Chondrocyte (in vitro differentiated cells): Measurements from ENCODE around the gene STAT4. TPM values are rescaled to one million over a fixed set of nuclear protein-coding genes. Genes with fewer than 3 reads are reported as not detected.

ENCODE experiments used
- DNase-seq: peaks from one replicate; pipeline ENCODE4 v3.0.0; 2021; ENCODE audit warnings: mixed read lengths, low spot score
- H3K27ac Mint-ChIP-seq: one replicate; pipeline ENCODE4 v1.8.0; 2021; ENCODE audit warnings: mild to moderate bottlenecking, moderate library complexity, mixed read lengths; ENCODE audit not compliant: unreplicated experiment
- H3K27me3 Mint-ChIP-seq: 2 replicates; pipeline ENCODE4 v1.8.0; 2021; ENCODE audit warnings: low read depth, mixed read lengths
- H3K36me3 Mint-ChIP-seq: 2 replicates; pipeline ENCODE4 v1.8.0; 2021; ENCODE audit warnings: low read depth, mixed read lengths
- H3K4me1 Mint-ChIP-seq: 2 replicates; pipeline ENCODE4 v1.8.0; 2021; ENCODE audit warnings: low read depth, mild to moderate bottlenecking, mixed read lengths
- H3K4me3 Mint-ChIP-seq: one replicate; pipeline ENCODE4 v1.8.0; 2021; ENCODE audit warnings: mild to moderate bottlenecking, moderate library complexity, mixed read lengths; ENCODE audit not compliant: unreplicated experiment
- H3K9me3 Mint-ChIP-seq: 2 replicates; pipeline ENCODE4 v1.8.0; 2021; ENCODE audit warnings: low read depth, mixed read lengths
- CTCF ChIP-seq: fragments of 200-600 bp; sonication (generic); IDR thresholded peaks from 2 replicates; pipeline ENCODE4 v1.5.0; 2021; ENCODE audit warnings: antibody characterized with exemption, mild to moderate bottlenecking, moderate library complexity
- total RNA-seq: library from RNA; stranded (reverse); gene quantifications from 3 replicates; pipeline ENCODE4 v1.2.1, GENCODE V29; 2021

Gene STAT4
- total RNA-seq, 1 donor from 2014 or later, result 12.4 TPM

GRCh38 chr2:191128172-191128910 lies 22.5 kb downstream of the STAT4 start:
- H3K27ac Mint-ChIP-seq, result no peak overlapping the region
- no peak for TF ChIP-seq CTCF
- H3K36me3 Mint-ChIP-seq, result peaks cover 7% of the 10 kb centered on the region
- H3K27me3 Mint-ChIP-seq, result no peaks in the 10 kb centered on the region
- H3K9me3 Mint-ChIP-seq, result no peaks in the 10 kb centered on the region
- no peak overlapping the region for H3K4me3 Mint-ChIP-seq
- DNase-seq, result no peak
- no peaks in the 10 kb centered on the region for H3K4me1 Mint-ChIP-seq

- H3K36me3 Mint-ChIP-seq, result peaks cover 7% of the 10 kb centered on the region
- H3K9me3 Mint-ChIP-seq, result no peaks in the 10 kb centered on the region
- no peak overlapping the region for H3K4me3 Mint-ChIP-seq
- no peaks in the 10 kb centered on the region for H3K4me1 Mint-ChIP-seq
- no peaks in the 10 kb centered on the region for H3K27me3 Mint-ChIP-seq
- DNase-seq, result no peak
- TF ChIP-seq CTCF, result no peak
- no peak overlapping the region for H3K27ac Mint-ChIP-seq
Observed at GRCh38 chr2:191127235-191127634, 23.6 kb downstream of the STAT4 start.

GRCh38 chr2:191126386-191127085 lies 24.3 kb downstream of the STAT4 start:
- Mint-ChIP-seq H3K27me3 (no peaks in the 10 kb centered on the region), H3K27ac (no peak overlapping the region), H3K4me1 (no peaks in the 10 kb centered on the region), H3K4me3 (no peak overlapping the region), H3K9me3 (no peaks in the 10 kb centered on the region), H3K36me3 (peaks cover 7% of the 10 kb centered on the region)
- DNase-seq, result no peak
- TF ChIP-seq CTCF, result no peak

- H3K27me3 Mint-ChIP-seq, result no peaks in the 10 kb centered on the region
- DNase-seq, result no peak
- no peaks in the 10 kb centered on the region for H3K4me1 Mint-ChIP-seq
- no peak overlapping the region for H3K4me3 Mint-ChIP-seq
- no peak for TF ChIP-seq CTCF
- no peaks in the 10 kb centered on the region for H3K9me3 Mint-ChIP-seq
- no peak overlapping the region for H3K27ac Mint-ChIP-seq
- peaks cover 7% of the 10 kb centered on the region for H3K36me3 Mint-ChIP-seq
Observed at GRCh38 chr2:191125646-191126045, 25.1 kb downstream of the STAT4 start.

GRCh38 chr2:191122638-191123294 lies 28.0 kb downstream of the STAT4 start:
- TF ChIP-seq CTCF, result no peak
- H3K36me3 Mint-ChIP-seq, result peaks cover 2% of the 10 kb centered on the region
- no peaks in the 10 kb centered on the region for H3K4me1 Mint-ChIP-seq
- H3K9me3 Mint-ChIP-seq, result no peaks in the 10 kb centered on the region
- H3K27ac Mint-ChIP-seq, result no peak overlapping the region
- no peak overlapping the region for H3K4me3 Mint-ChIP-seq
- no peaks in the 10 kb centered on the region for H3K27me3 Mint-ChIP-seq
- DNase-seq, result no peak
